HG03045 (cell line): ENCODE measurements around the gene CNPY3.
"Not testable (repeated sequence)": the region's sequence is repeated elsewhere in the genome, so short reads cannot be mapped to it uniquely, and the experiment has no call there.

Experiments
- ATAC-seq: cut with Tn5 transposase; IDR thresholded peaks from one replicate; pipeline ENCODE4 v1.9.1; 2021; ENCODE audit warnings: mild to moderate bottlenecking, moderate library complexity; ENCODE audit not compliant: unreplicated experiment

Gene CNPY3

GRCh38 chr6:42914546-42914945 is 14.7 kb upstream of the CNPY3 start:
- no peak for ATAC-seq

GRCh38 chr6:42915732-42916131 is 13.5 kb upstream of the CNPY3 start, which contains the start of gene PTCRA:
TSS of gene PTCRA (plus strand) at chr6:42916053. CDS start at chr6:42916070, 17 bp downstream.
- ATAC-seq: no peak

GRCh38 chr6:42916288-42916687 is 13.0 kb upstream of the CNPY3 start:
- no peak for ATAC-seq

GRCh38 chr6:42921801-42922200 is 7.5 kb upstream of the CNPY3 start:
- no peak for ATAC-seq

- no peak for ATAC-seq
Observed at GRCh38 chr6:42923666-42924065, 5.6 kb upstream of the CNPY3 start.

GRCh38 chr6:42925248-42925857 is 3.9 kb upstream of the CNPY3 start:
- ATAC-seq: no peak

- peak; percentile 43 for ATAC-seq
Observed at GRCh38 chr6:42929821-42930360, 611 bp downstream of the CNPY3 start.

- ATAC-seq: no peak
Observed at GRCh38 chr6:42932412-42932811, 3.1 kb downstream of the CNPY3 start.

- no peak for ATAC-seq
Observed at GRCh38 chr6:42933205-42933604, 3.9 kb downstream of the CNPY3 start.

GRCh38 chr6:42935322-42935721 is 6.0 kb downstream of the CNPY3 start:
- no peak for ATAC-seq

GRCh38 chr6:42936398-42936797 is 7.1 kb downstream of the CNPY3 start:
- no peak for ATAC-seq

- ATAC-seq: no peak
Observed at GRCh38 chr6:42937548-42938427, 8.5 kb downstream of the CNPY3 start.

GRCh38 chr6:42938428-42938796 is 9.1 kb downstream of the CNPY3 start:
- no peak for ATAC-seq

- no peak for ATAC-seq
Observed at GRCh38 chr6:42938987-42939809, 9.9 kb downstream of the CNPY3 start.

- ATAC-seq: no peak
Observed at GRCh38 chr6:42939810-42940167, 10.5 kb downstream of the CNPY3 start.

GRCh38 chr6:42940493-42941045 is 11.3 kb downstream of the CNPY3 start:
- no peak for ATAC-seq

GRCh38 chr6:42941356-42941755 is 12.1 kb downstream of the CNPY3 start:
- not testable (repeated sequence) for ATAC-seq

GRCh38 chr6:42942444-42942843 is 13.2 kb downstream of the CNPY3 start:
- ATAC-seq: no peak

- no peak for ATAC-seq
Observed at GRCh38 chr6:42947950-42948349, 18.7 kb downstream of the CNPY3 start.

- no peak for ATAC-seq
Observed at GRCh38 chr6:42952389-42952788, 23.1 kb downstream of the CNPY3 start.

GRCh38 chr6:42954405-42954804 is 25.1 kb downstream of the CNPY3 start:
- not testable (repeated sequence) for ATAC-seq
